ENCODE results near the gene NUAK2.

The NUAK2 gene

GRCh38 chr1:205255941-205256780 is 65.4 kb downstream of the NUAK2 start:
- peak; percentile 96 for TF ChIP-seq CTCF (IDR thresholded peaks at IDR 0.05; ENCODE audit: control insufficient read depth, extremely low read depth, insufficient read depth)
- no peak overlapping the region for H3K4me3 ChIP-seq (ENCODE audit: low read depth, low read length)
- DNase-seq (ENCODE audit: low read depth) = peak; percentile 75

Measured in LNCaP clone FGC (cell line).